HFFc6 (cell line): ENCODE measurements around the gene NR3C1. TPM values are rescaled to one million over a fixed set of nuclear protein-coding genes. Genes with fewer than 3 reads are reported as not detected.

Experiments
- DNase-seq: peaks from one replicate; pipeline ENCODE4 v3.0.0-alpha.2; 2018
- H3K27ac Mint-ChIP-seq: 2 replicates; pipeline ENCODE4 v1.8.0; 2020; ENCODE audit warnings: mild to moderate bottlenecking, mixed read lengths
- H3K27me3 Mint-ChIP-seq: 2 replicates; pipeline ENCODE4 v1.8.0; 2021; ENCODE audit warnings: mild to moderate bottlenecking, moderate library complexity, mixed read lengths; ENCODE audit not compliant: insufficient read depth
- H3K36me3 Mint-ChIP-seq: 2 replicates; pipeline ENCODE4 v1.8.0; 2021; ENCODE audit warnings: low read depth, mixed read lengths
- H3K4me1 Mint-ChIP-seq: 2 replicates; pipeline ENCODE4 v1.8.0; 2020; ENCODE audit warnings: low read depth, mixed read lengths
- H3K4me3 Mint-ChIP-seq: 2 replicates; pipeline ENCODE4 v1.8.0; 2020; ENCODE audit warnings: mild to moderate bottlenecking, moderate library complexity, mixed read lengths
- H3K9me3 Mint-ChIP-seq: 2 replicates; pipeline ENCODE4 v1.8.0; 2020; ENCODE audit warnings: mild to moderate bottlenecking, mixed read lengths
- total RNA-seq, 6 experiments: library from RNA; stranded (reverse); fragmentation: NEBNext Ultra II Directional; extraction: Animal tissue kit (Norgen Biotek cat#: 25700); gene quantifications; 2 replicates in 1 of 6; 3 replicates in 5 of 6; pipeline ENCODE4 v1.2.3, GENCODE V29; 2021
- TF ChIP-seq, protein P1 (sequence below): fragments of 200-600 bp; sonication (generic); IDR thresholded peaks from 2 replicates; pipeline ENCODE4 v1.5.0; 2021; ENCODE audit warnings: antibody characterized with exemption, mild to moderate bottlenecking

NR3C1 gene
- total RNA-seq, 6 experiments from 2014 or later: 61.6 to 86.9 (median 71.5) TPM

GRCh38 chr5:143231416-143231815, 172.1 kb downstream of the NR3C1 start:
- Mint-ChIP-seq H3K9me3 (no peaks in the 10 kb centered on the region), H3K4me1 (peaks cover 53% of the 10 kb centered on the region), H3K36me3 (no peaks in the 10 kb centered on the region), H3K27ac (no peak overlapping the region), H3K4me3 (no peak overlapping the region), H3K27me3 (no peaks in the 10 kb centered on the region; the same call in 1 of the 2 replicates)
- no peak for DNase-seq
- TF ChIP-seq, protein P1, sequence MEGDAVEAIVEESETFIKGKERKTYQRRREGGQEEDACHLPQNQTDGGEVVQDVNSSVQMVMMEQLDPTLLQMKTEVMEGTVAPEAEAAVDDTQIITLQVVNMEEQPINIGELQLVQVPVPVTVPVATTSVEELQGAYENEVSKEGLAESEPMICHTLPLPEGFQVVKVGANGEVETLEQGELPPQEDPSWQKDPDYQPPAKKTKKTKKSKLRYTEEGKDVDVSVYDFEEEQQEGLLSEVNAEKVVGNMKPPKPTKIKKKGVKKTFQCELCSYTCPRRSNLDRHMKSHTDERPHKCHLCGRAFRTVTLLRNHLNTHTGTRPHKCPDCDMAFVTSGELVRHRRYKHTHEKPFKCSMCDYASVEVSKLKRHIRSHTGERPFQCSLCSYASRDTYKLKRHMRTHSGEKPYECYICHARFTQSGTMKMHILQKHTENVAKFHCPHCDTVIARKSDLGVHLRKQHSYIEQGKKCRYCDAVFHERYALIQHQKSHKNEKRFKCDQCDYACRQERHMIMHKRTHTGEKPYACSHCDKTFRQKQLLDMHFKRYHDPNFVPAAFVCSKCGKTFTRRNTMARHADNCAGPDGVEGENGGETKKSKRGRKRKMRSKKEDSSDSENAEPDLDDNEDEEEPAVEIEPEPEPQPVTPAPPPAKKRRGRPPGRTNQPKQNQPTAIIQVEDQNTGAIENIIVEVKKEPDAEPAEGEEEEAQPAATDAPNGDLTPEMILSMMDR: no peak

GRCh38 chr5:143230676-143230996, 172.8 kb downstream of the NR3C1 start:
- TF ChIP-seq, protein P1: no peak
- H3K27me3 Mint-ChIP-seq: no peaks in the 10 kb centered on the region
- H3K27ac Mint-ChIP-seq: no peak overlapping the region
- no peaks in the 10 kb centered on the region for H3K36me3 Mint-ChIP-seq
- no peaks in the 10 kb centered on the region for H3K9me3 Mint-ChIP-seq
- H3K4me3 Mint-ChIP-seq: no peak overlapping the region
- DNase-seq: no peak
- H3K4me1 Mint-ChIP-seq: peaks cover 46% of the 10 kb centered on the region

DNA sequence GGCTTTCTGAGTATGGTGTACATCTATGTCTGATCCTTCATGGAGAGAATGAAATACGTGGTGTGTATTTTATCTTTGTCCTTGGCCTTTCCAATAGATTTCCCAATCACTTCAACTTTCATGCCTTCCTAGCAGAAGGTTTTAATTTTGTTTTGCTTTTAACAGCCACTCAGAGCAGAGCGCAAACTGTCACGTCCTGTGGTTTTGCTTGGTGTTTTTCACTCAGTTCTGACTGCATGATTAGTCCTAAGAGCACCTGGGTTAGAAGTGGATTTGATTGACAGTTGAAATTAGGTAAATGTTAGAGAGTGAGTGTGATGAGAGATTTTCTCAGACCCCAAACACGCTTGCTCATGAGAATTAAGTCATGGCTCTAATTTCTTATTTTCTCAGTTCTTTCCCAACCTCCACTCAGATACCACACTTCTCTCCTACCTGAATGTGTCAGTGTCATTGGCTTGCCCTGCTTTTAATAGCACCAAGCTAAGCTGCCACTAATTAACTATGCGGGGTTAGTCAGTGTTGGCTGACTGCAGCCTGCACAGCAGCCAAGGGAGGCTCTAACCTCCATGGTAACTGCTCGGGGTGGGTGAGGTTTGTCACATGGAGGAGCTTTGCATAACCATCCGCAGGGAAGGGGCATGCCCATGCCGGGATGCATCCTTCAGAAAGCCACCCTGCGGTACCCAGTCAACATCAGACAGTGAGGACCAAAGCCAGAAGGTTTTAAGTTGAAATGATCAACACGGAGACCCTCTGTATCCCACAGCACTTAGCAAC, 173.4 kb downstream of the NR3C1 start:
- TF ChIP-seq, protein P1: no peak
- no peak for DNase-seq
- Mint-ChIP-seq H3K4me3 (no peak overlapping the region; the same call in 1 of the 2 replicates), H3K4me1 (peaks cover 40% of the 10 kb centered on the region), H3K27ac (no peak overlapping the region), H3K9me3 (no peaks in the 10 kb centered on the region), H3K27me3 (no peaks in the 10 kb centered on the region), H3K36me3 (no peaks in the 10 kb centered on the region)

- no peak overlapping the region for H3K27ac Mint-ChIP-seq
- H3K4me3 Mint-ChIP-seq: no peak overlapping the region
- H3K4me1 Mint-ChIP-seq: peaks cover 34% of the 10 kb centered on the region
- H3K9me3 Mint-ChIP-seq: no peaks in the 10 kb centered on the region
- no peak for DNase-seq
- H3K36me3 Mint-ChIP-seq: no peaks in the 10 kb centered on the region
- no peaks in the 10 kb centered on the region for H3K27me3 Mint-ChIP-seq
- TF ChIP-seq, protein P1: no peak
These were observed 174.0 kb downstream of the NR3C1 start for GRCh38 chr5:143229426-143229895.

GRCh38 chr5:143228597-143229293, 174.7 kb downstream of the NR3C1 start:
- no peaks in the 10 kb centered on the region for H3K27me3 Mint-ChIP-seq
- no peak overlapping the region for H3K4me3 Mint-ChIP-seq
- no peaks in the 10 kb centered on the region for H3K36me3 Mint-ChIP-seq
- TF ChIP-seq, protein P1: no peak
- no peak overlapping the region for H3K27ac Mint-ChIP-seq
- H3K9me3 Mint-ChIP-seq: no peaks in the 10 kb centered on the region
- DNase-seq: no peak
- peaks cover 28% of the 10 kb centered on the region for H3K4me1 Mint-ChIP-seq
